ENCODE data around the gene ASB2. TPM values are rescaled to one million over a fixed set of nuclear protein-coding genes. Genes with fewer than 3 reads are reported as not detected.
A peak's percentile ranks its signal among the peaks of the same experiment; 100 is the strongest.

The ASB2 gene
- total RNA-seq, 2 donors from 2014 or later = 12.3 to 55.1 TPM

- Mint-ChIP-seq H3K27ac (no peak overlapping the region), H3K36me3 (no peaks in the 10 kb centered on the region), H3K4me1 (ENCODE audit: low read depth in 2 of 2) (peaks cover 19 to 22% of the 10 kb centered on the region in 2 donors), H3K4me3 (no peak overlapping the region), H3K9me3 (no peaks in the 10 kb centered on the region), H3K27me3 (peaks cover 46 to 61% of the 10 kb centered on the region in 2 donors)
- ATAC-seq (no peak), DNase-seq (ENCODE audit: low spot score) (no peak)
Measured at GRCh38 chr14:94010625-94011024, 34.3 kb upstream of the ASB2 start.

GRCh38 chr14:94009767-94010166, 33.4 kb upstream of the ASB2 start:
- ATAC-seq (no peak), DNase-seq (ENCODE audit: low spot score) (no peak)
- Mint-ChIP-seq H3K9me3 (no peaks in the 10 kb centered on the region), H3K27me3 (peaks cover 52 to 66% of the 10 kb centered on the region in 2 donors), H3K4me1 (ENCODE audit: low read depth in 2 of 2) (peaks cover 19 to 22% of the 10 kb centered on the region in 2 donors), H3K36me3 (no peaks in the 10 kb centered on the region), H3K4me3 (no peak overlapping the region), H3K27ac (no peak overlapping the region)

GRCh38 chr14:94008234-94008633, 31.9 kb upstream of the ASB2 start:
- peak in 1 of 2 donors; percentile 51 for ATAC-seq
- no peaks in the 10 kb centered on the region for H3K9me3 Mint-ChIP-seq

GRCh38 chr14:94005324-94006073, 29.1 kb upstream of the ASB2 start:
- Mint-ChIP-seq H3K36me3 (no peaks in the 10 kb centered on the region), H3K9me3 (no peaks in the 10 kb centered on the region), H3K27me3 (peaks cover 44 to 46% of the 10 kb centered on the region in 2 donors), H3K27ac (no peak overlapping the region), H3K4me1 (ENCODE audit: low read depth in 2 of 2) (peaks cover 11 to 14% of the 10 kb centered on the region in 2 donors), H3K4me3 (no peak overlapping the region)
- DNase-seq (ENCODE audit: low spot score) (no peak), ATAC-seq (no peak)

More at GRCh38 chr14:94008234-94008633, 31.9 kb upstream of the ASB2 start:
- Mint-ChIP-seq H3K27ac (no peak overlapping the region), H3K36me3 (no peaks in the 10 kb centered on the region), H3K27me3 (peaks cover 47 to 60% of the 10 kb centered on the region in 2 donors), H3K4me1 (ENCODE audit: low read depth in 2 of 2) (peaks cover 19 to 22% of the 10 kb centered on the region in 2 donors), H3K4me3 (no peak overlapping the region)
- no peak for DNase-seq (ENCODE audit: low spot score)

GRCh38 chr14:94004015-94004414, 27.6 kb upstream of the ASB2 start:
- no peak for ATAC-seq
- Mint-ChIP-seq H3K4me1 (ENCODE audit: low read depth in 2 of 2) (peaks cover 7 to 8% of the 10 kb centered on the region in 2 donors), H3K36me3 (no peaks in the 10 kb centered on the region)

GRCh38 chr14:94003397-94003796, 27.0 kb upstream of the ASB2 start:
- ATAC-seq (no peak), DNase-seq (ENCODE audit: low spot score) (no peak)
- Mint-ChIP-seq H3K36me3 (no peaks in the 10 kb centered on the region), H3K27ac (no peak overlapping the region), H3K9me3 (no peaks in the 10 kb centered on the region), H3K27me3 (peaks cover 32 to 33% of the 10 kb centered on the region in 2 donors), H3K4me1 (ENCODE audit: low read depth in 2 of 2) (peaks cover 7 to 8% of the 10 kb centered on the region in 2 donors), H3K4me3 (no peak overlapping the region)

More at GRCh38 chr14:94004015-94004414, 27.6 kb upstream of the ASB2 start:
- Mint-ChIP-seq H3K4me3 (no peak overlapping the region), H3K9me3 (no peaks in the 10 kb centered on the region), H3K27ac (no peak overlapping the region), H3K27me3 (peaks cover 32 to 33% of the 10 kb centered on the region in 2 donors)
- DNase-seq (ENCODE audit: low spot score) = no peak

- ATAC-seq = peak; percentile 68 to 82
- peak; percentile 77 for DNase-seq (ENCODE audit: low spot score)
- H3K27ac Mint-ChIP-seq = peak overlapping the region in 1 of 2 donors; percentile 36
- H3K4me1 Mint-ChIP-seq (ENCODE audit: low read depth in 2 of 2) = peaks cover 5 to 7% of the 10 kb centered on the region in 2 donors
- H3K36me3 Mint-ChIP-seq = no peaks in the 10 kb centered on the region
- peaks cover 22 to 27% of the 10 kb centered on the region in 2 donors for H3K27me3 Mint-ChIP-seq
- no peak overlapping the region for H3K4me3 Mint-ChIP-seq
- no peaks in the 10 kb centered on the region for H3K9me3 Mint-ChIP-seq
Measured at GRCh38 chr14:94001501-94002396, 25.4 kb upstream of the ASB2 start.

- peaks cover 5 to 7% of the 10 kb centered on the region in 2 donors for H3K4me1 Mint-ChIP-seq (ENCODE audit: low read depth in 2 of 2)
- H3K27me3 Mint-ChIP-seq = peaks cover 21 to 28% of the 10 kb centered on the region in 2 donors
- no peak overlapping the region for H3K27ac Mint-ChIP-seq
- ATAC-seq (no peak), DNase-seq (ENCODE audit: low spot score) (no peak)
- H3K9me3 Mint-ChIP-seq = no peaks in the 10 kb centered on the region
- no peak overlapping the region for H3K4me3 Mint-ChIP-seq
- no peaks in the 10 kb centered on the region for H3K36me3 Mint-ChIP-seq
Measured at GRCh38 chr14:94001016-94001415, 24.6 kb upstream of the ASB2 start.

GRCh38 chr14:94000267-94000666, 23.9 kb upstream of the ASB2 start:
- DNase-seq (ENCODE audit: low spot score) = no peak
- Mint-ChIP-seq H3K4me3 (no peak overlapping the region), H3K27me3 (peaks cover 13 to 25% of the 10 kb centered on the region in 2 donors), H3K36me3 (no peaks in the 10 kb centered on the region), H3K27ac (no peak overlapping the region), H3K9me3 (no peaks in the 10 kb centered on the region), H3K4me1 (ENCODE audit: low read depth in 2 of 2) (peaks cover 5 to 7% of the 10 kb centered on the region in 2 donors)
- no peak for ATAC-seq

GRCh38 chr14:93999573-93999972, 23.2 kb upstream of the ASB2 start:
- ATAC-seq = no peak
- H3K4me1 Mint-ChIP-seq (ENCODE audit: low read depth in 2 of 2) = peaks cover 5 to 7% of the 10 kb centered on the region in 2 donors

GRCh38 chr14:93998871-93999403, 22.6 kb upstream of the ASB2 start:
- peak in 1 of 2 donors; percentile 5 for ATAC-seq
- DNase-seq (ENCODE audit: low spot score) = no peak
- no peaks in the 10 kb centered on the region for H3K9me3 Mint-ChIP-seq
- H3K36me3 Mint-ChIP-seq = no peaks in the 10 kb centered on the region
- H3K27me3 Mint-ChIP-seq = peaks cover 8 to 19% of the 10 kb centered on the region in 2 donors
- H3K27ac Mint-ChIP-seq = no peak overlapping the region
- no peak overlapping the region for H3K4me3 Mint-ChIP-seq
- H3K4me1 Mint-ChIP-seq (ENCODE audit: low read depth in 2 of 2) = peaks cover 5 to 7% of the 10 kb centered on the region in 2 donors

More at GRCh38 chr14:93999573-93999972, 23.2 kb upstream of the ASB2 start:
- no peaks in the 10 kb centered on the region for H3K36me3 Mint-ChIP-seq
- peaks cover 8 to 19% of the 10 kb centered on the region in 2 donors for H3K27me3 Mint-ChIP-seq
- no peak for DNase-seq (ENCODE audit: low spot score)
- H3K27ac Mint-ChIP-seq = no peak overlapping the region
- H3K4me3 Mint-ChIP-seq = no peak overlapping the region
- no peaks in the 10 kb centered on the region for H3K9me3 Mint-ChIP-seq

GRCh38 chr14:93997916-93998870, 21.8 kb upstream of the ASB2 start:
- Mint-ChIP-seq H3K4me1 (ENCODE audit: low read depth in 2 of 2) (peaks cover 5 to 7% of the 10 kb centered on the region in 2 donors), H3K9me3 (no peaks in the 10 kb centered on the region), H3K27me3 (peaks cover 1 to 15% of the 10 kb centered on the region in 2 donors), H3K27ac (no peak overlapping the region), H3K4me3 (no peak overlapping the region), H3K36me3 (no peaks in the 10 kb centered on the region)
- DNase-seq (ENCODE audit: low spot score) (no peak), ATAC-seq (no peak)

GRCh38 chr14:93997082-93997481, 20.7 kb upstream of the ASB2 start, which contains the start of gene CCDC197:
Gene CCDC197 (plus strand): TSS chr14:93997301. CDS start chr14:93998132, 831 bp downstream.
- H3K27me3 Mint-ChIP-seq = peaks cover 0 to 13% of the 10 kb centered on the region in 2 donors
- H3K27ac Mint-ChIP-seq = no peak within 1 kb of the TSS
- no peak for DNase-seq (ENCODE audit: low spot score)
- no peak within 1 kb of the TSS for H3K4me3 Mint-ChIP-seq
- H3K9me3 Mint-ChIP-seq = no peaks in the 10 kb centered on the region
- H3K36me3 Mint-ChIP-seq = no peaks in the 10 kb centered on the region
- peaks cover 5 to 6% of the 10 kb centered on the region in 2 donors for H3K4me1 Mint-ChIP-seq (ENCODE audit: low read depth in 2 of 2)
- no peak for ATAC-seq

All from natural killer cell treated with Interleukin-12 subunit alpha and Interleukin-12 subunit beta and Interleukin-15 and Interleukin-18, amount 100 ng/mL, for 72 hours (primary cell).